Measurements from ENCODE around the gene PIGL.
"Not testable (repeated sequence)": the region's sequence is repeated elsewhere in the genome, so short reads cannot be mapped to it uniquely, and the experiment has no call there.

The PIGL gene

GRCh38 chr17:16277163-16277562, 60.2 kb downstream of the PIGL start:
- no peak for DNase-seq

- DNase-seq, result no peak
These were observed 64.3 kb downstream of the PIGL start for GRCh38 chr17:16281351-16281750.

GRCh38 chr17:16282522-16282921, 65.5 kb downstream of the PIGL start:
- peak in 2 of 3 donors; percentile 43 to 44 for DNase-seq

- DNase-seq, result peak; percentile 58 to 69 (median 58)
These were observed 66.7 kb downstream of the PIGL start for GRCh38 chr17:16283705-16284104.

- no peak for DNase-seq
These were observed 68.6 kb downstream of the PIGL start for GRCh38 chr17:16285646-16286008.

GRCh38 chr17:16286009-16286946, 69.3 kb downstream of the PIGL start:
- peak; percentile 85 to 89 (median 88) for DNase-seq

- peak in 2 of 3 donors; percentile 5 to 12 for DNase-seq
These were observed 70.0 kb downstream of the PIGL start for GRCh38 chr17:16286947-16287562.

- peak; percentile 62 to 85 (median 77) for DNase-seq
These were observed 70.6 kb downstream of the PIGL start for GRCh38 chr17:16287563-16288027.

- no peak for DNase-seq
These were observed 72.0 kb downstream of the PIGL start for GRCh38 chr17:16288860-16289571.

GRCh38 chr17:16293931-16294330, 76.9 kb downstream of the PIGL start:
- no peak for DNase-seq

GRCh38 chr17:16294560-16294959, 77.5 kb downstream of the PIGL start:
- no peak for DNase-seq

GRCh38 chr17:16296072-16296471, 79.1 kb downstream of the PIGL start:
- not testable (repeated sequence) for DNase-seq

- no peak for DNase-seq
These were observed 80.5 kb downstream of the PIGL start for GRCh38 chr17:16297367-16298139.

GRCh38 chr17:16298140-16298662, 81.2 kb downstream of the PIGL start:
- DNase-seq, result no peak

- DNase-seq, result no peak
These were observed 83.5 kb downstream of the PIGL start for GRCh38 chr17:16300554-16300953.

GRCh38 chr17:16301963-16302855, 85.2 kb downstream of the PIGL start:
- no peak for DNase-seq

- no peak for DNase-seq
These were observed 85.8 kb downstream of the PIGL start for GRCh38 chr17:16302856-16303255.

- peak in 1 of 3 donors; percentile 12 for DNase-seq
These were observed 87.8 kb downstream of the PIGL start for GRCh38 chr17:16304830-16305229.

GRCh38 chr17:16306211-16306610, 89.2 kb downstream of the PIGL start:
- DNase-seq, result no peak

GRCh38 chr17:16312061-16312460, 95.1 kb downstream of the PIGL start:
- not testable (repeated sequence) for DNase-seq
